ENCODE data around the gene MRPL33.
A peak's percentile ranks its signal among the peaks of the same experiment; 100 is the strongest.
"Not testable (repeated sequence)": the region's sequence is repeated elsewhere in the genome, so short reads cannot be mapped to it uniquely, and the experiment has no call there.

The MRPL33 gene

GRCh38 chr2:27763907-27764267 lies 7.6 kb upstream of the MRPL33 start:
- no peak for DNase-seq (ENCODE audit: low read depth)
- no peak overlapping the region for H3K4me3 ChIP-seq (ENCODE audit: low read depth, low read length)
- in situ Hi-C loops (cut with HindIII; ENCODE audit: low sequenced_read_pairs), result no loop called here
- TF ChIP-seq CTCF (IDR thresholded peaks at IDR 0.05; ENCODE audit: low read depth, low read length, missing control alignments), result no peak

- in situ Hi-C loops (cut with HindIII; ENCODE audit: low sequenced_read_pairs); H3K4me3 ChIP-seq (ENCODE audit: low read depth, low read length); DNase-seq (ENCODE audit: low read depth): not testable (repeated sequence)
Measured at GRCh38 chr2:27764526-27764925, 7.0 kb upstream of the MRPL33 start.

- no peak overlapping the region for H3K4me3 ChIP-seq (ENCODE audit: low read depth, low read length)
- in situ Hi-C loops (cut with HindIII; ENCODE audit: low sequenced_read_pairs), result no loop called here
- DNase-seq (ENCODE audit: low read depth), result no peak
- TF ChIP-seq CTCF (IDR thresholded peaks at IDR 0.05; ENCODE audit: low read depth, low read length, missing control alignments), result no peak
Measured at GRCh38 chr2:27765621-27766286, 5.8 kb upstream of the MRPL33 start.

GRCh38 chr2:27766287-27766661 lies 5.2 kb upstream of the MRPL33 start:
- DNase-seq (ENCODE audit: low read depth), result no peak
- TF ChIP-seq CTCF (IDR thresholded peaks at IDR 0.05; ENCODE audit: low read depth, low read length, missing control alignments), result no peak
- in situ Hi-C loops (cut with HindIII; ENCODE audit: low sequenced_read_pairs), result no loop called here
- no peak overlapping the region for H3K4me3 ChIP-seq (ENCODE audit: low read depth, low read length)

- in situ Hi-C loops (cut with HindIII; ENCODE audit: low sequenced_read_pairs), result no loop called here
- no peak for TF ChIP-seq CTCF (IDR thresholded peaks at IDR 0.05; ENCODE audit: low read depth, low read length, missing control alignments)
- peak overlapping the region; percentile 74 for H3K4me3 ChIP-seq (ENCODE audit: low read depth, low read length)
- DNase-seq (ENCODE audit: low read depth), result no peak
Measured at GRCh38 chr2:27771202-27771547, 344 bp upstream of the MRPL33 start.

GRCh38 chr2:27772804-27773203 lies 1.3 kb downstream of the MRPL33 start:
- no peak for TF ChIP-seq CTCF (IDR thresholded peaks at IDR 0.05; ENCODE audit: low read depth, low read length, missing control alignments)
- DNase-seq (ENCODE audit: low read depth), result no peak
- H3K4me3 ChIP-seq (ENCODE audit: low read depth, low read length), result peak overlapping the region; percentile 74
- in situ Hi-C loops (cut with HindIII; ENCODE audit: low sequenced_read_pairs), result no loop called here

- no peak overlapping the region for H3K4me3 ChIP-seq (ENCODE audit: low read depth, low read length)
- in situ Hi-C loops (cut with HindIII; ENCODE audit: low sequenced_read_pairs), result no loop called here
- TF ChIP-seq CTCF (IDR thresholded peaks at IDR 0.05; ENCODE audit: low read depth, low read length, missing control alignments), result no peak
- no peak for DNase-seq (ENCODE audit: low read depth)
Measured at GRCh38 chr2:27773959-27774358, 2.4 kb downstream of the MRPL33 start.

All from astrocyte of the cerebellum (primary cell).